NCI-H2196 (cell line): ENCODE results near the gene LYZL6.
A peak's percentile ranks its signal among the peaks of the same experiment; 100 is the strongest.
"Not testable (repeated sequence)": the region's sequence is repeated elsewhere in the genome, so short reads cannot be mapped to it uniquely, and the experiment has no call there.

Experiments used
- DNase-seq: peaks from one replicate; lab custom pipeline; 2025; ENCODE audit not compliant: unreplicated experiment; lab: John Stamatoyannopoulos, UW

Gene LYZL6

DNA sequence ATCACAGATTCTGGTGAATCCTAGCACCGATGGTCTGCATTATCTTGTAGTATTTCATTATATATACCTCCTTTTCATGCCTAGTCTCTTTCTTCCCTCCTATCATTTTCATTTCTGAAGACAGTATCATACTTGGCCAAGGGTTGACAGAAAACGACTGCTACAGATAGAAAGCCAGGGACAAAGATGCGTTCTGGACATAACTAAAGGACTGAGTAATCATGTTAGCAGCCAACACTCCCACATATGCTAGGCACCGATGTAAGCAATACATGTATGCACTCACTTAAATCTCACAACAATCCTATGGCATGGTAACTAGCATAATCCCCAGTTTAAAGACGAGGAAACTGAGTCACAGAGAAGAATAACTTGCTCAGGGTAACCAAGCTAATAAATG lies 35.8 kb downstream of the LYZL6 start:
- DNase-seq, result no peak

DNA sequence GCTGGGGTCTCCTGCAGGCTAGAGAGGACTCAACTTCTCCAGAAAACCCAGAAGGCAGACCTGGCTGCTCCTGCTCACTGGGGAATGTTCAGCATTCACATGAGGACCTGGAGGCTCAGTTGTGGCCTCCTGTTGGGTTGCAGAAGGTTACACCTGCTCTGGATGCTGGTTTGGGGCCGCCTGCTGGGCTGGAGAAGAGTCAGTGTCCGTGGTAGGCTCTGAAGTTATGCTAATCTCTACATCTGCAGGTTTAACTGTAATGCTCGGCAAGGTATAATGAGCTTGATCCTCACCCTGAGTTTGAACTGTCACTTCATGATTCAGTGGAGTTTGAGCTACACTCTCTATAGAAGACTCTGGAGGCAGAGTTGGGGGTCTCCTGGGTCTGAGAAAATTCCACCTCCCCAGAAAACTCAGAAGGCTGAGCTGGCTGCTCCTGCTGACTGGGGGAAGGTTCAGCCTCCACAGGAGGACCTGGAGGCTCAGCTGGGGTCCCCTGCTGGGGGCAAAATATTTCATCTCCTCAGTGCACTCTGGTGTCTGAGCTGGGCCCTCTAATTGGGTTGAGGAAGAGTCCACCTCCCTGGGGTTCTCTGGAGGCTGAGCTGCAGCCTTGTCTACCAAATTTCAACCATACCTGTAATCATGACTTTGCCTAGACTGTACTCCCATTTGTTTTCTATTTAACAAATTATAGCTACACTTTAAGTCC lies 36.4 kb downstream of the LYZL6 start:
- DNase-seq, result no peak

DNA sequence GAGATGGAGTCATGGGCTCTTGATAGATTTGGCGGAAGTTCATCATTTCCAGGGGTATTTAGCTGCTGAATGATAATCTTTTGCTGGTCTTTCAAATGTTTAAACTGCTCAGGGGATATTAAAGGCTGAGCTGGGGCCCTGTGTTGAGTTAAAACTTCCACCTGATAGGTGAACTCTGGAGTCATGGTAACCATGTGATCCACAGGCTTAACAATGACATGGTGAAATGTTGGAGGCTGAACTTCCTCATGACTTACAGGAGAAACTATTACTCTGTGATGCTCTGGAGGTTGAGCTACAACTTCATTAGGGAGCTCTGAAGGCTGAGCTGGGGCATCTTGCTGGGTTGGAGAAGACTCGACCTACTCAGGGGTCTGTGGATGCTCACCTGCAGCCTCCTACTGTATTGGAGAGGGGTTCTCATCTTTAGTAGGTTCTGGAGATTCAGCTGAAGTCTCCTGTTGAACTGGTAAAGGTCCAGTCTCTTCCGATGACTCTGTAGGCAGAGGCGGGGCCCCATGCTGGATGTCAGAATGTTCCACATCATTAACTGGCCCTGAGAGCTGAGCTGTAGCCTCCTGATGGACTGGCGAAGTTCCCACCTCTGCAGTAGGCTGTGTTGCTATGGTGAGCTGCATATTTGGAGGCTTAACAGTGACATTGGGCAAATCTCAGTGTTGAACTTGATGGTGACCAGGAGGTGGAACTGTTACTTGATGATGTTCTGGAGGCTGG lies 37.2 kb downstream of the LYZL6 start:
- no peak for DNase-seq

DNA sequence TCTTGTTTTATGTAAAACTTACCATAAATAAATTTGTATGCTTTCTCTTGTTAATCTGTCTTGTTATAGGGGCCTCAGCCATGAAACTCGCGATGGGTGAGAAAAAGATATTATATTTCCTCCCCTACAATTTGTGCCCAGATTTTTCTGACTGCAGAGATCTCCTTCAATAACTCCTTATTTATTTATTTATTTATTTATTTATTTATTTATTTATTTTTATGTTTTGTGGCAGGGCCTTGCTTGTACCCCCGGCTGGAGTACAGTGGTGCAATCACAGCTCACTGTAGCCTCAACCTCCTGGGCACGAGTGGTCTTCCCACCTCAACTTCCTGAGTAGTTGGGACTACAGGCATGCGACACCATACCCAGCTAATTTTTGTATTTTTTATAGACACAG lies 40.1 kb downstream of the LYZL6 start:
- DNase-seq, result no peak

DNA sequence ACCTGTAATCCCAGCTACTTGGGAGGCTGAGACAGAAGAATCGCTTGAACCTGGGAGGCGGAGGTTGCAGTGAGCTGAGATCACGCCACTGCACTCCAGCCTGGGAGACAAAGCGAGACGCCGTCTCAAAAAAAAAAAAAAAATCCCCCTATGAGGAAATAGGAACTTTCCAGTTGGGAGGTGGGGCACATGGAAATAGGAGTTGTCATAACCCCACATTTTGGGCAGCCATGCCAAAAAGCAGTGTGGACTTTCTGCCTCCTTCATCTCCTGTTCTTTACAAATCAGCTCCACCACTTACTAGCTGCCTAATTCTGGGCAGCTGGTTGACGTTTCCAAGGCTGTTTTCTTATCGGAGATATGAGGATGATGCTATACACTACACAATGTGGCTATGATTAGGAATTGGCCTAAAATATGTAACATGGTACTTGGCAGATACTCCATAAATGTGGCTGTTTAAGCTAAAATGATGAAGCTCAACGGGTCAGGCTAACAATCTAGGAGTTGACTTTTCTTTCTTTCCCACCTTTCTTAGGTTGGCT lies 41.8 kb downstream of the LYZL6 start:
- no peak for DNase-seq

DNA sequence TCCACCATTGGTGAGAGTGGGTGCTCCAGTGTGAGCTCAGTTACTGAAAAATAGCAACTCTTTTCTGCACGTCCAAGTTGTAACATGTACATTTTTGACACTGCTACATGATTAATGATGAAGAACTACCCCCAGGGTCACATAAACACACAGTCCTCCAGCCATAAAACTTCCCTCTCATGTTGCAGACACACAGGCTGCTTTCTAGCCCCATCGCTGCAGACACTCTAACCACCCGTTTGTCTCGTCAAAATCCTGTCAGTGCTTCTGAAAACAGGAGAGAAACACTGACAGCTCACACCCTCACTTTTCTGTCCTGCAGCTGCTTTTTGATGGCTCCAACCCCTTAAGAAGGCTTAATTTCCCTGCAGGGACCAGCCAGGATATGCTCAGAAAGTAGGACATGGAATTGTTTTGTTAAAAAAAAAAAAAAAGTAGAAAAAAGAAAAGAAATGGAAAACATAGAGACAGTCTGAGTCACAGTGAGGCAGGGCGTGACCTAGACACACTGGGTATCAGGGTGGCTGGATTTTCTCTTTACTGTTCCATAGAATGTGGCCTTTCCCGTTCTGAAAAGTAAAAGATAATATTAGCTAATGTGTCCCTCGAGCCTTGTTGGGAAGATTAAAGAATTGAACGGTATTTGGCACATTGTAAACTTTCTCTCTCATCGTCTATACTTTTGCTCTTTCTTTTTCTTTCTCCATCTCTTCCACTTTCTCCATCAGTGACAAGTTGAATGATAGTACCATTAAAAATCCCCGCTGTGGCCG lies 42.6 kb downstream of the LYZL6 start:
- no peak for DNase-seq

DNA sequence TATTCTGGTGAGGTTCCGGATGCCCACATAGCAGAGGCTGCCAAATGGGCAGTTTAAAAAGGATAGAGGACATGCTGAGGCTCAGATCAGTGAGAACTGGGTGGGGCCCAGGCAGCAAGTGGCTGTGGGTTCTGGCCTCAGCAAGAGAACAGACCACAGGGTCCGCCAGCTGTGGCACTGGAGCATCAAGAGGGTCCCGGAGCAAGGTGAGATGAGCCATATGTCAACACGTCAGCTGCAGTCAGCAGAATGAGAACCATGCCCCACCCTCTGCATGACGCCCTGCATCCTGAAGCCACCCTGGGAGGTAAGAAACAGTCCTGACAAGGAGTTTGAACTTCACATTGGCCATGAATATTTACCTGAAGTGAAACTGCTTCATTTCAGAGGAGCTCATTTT lies 43.2 kb downstream of the LYZL6 start:
- no peak for DNase-seq

DNA sequence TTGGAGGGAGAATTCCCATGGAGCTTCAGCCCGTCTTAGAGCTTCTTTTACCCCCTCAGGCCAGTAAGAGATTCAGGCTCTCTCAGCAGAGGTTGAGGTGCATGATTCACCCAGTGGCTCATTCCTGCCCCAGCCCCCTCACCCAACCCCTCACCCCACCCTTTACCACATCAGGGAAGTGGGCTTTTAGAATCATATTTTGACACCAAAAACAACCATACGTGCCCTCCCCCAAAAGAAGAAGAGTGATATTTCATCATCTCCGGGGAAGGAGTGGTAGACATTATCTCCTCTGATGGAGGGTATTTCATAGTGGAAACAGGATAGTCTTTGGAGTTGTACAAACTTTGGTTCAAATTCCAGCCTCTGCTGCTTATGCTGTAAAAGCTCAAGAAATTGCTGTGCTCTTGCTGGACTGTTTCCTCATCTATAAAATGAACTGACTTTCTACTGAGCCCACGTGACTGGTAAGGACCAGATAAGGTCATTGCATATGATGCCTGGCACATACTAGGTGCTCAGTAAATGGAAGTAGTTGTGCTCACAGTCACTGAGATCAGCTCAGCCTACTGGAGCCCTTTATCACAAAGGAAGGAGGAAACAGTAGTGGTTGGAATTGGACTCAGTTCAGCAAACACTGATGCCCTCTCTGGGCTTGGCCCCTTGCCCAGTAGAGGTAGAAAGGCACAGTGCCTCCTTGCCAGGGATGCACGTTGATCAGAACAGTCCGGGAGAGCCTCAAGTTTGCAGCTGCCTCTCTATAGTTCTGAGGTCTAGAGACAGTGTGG lies 45.0 kb downstream of the LYZL6 start:
- DNase-seq, result peak; percentile 74

DNA sequence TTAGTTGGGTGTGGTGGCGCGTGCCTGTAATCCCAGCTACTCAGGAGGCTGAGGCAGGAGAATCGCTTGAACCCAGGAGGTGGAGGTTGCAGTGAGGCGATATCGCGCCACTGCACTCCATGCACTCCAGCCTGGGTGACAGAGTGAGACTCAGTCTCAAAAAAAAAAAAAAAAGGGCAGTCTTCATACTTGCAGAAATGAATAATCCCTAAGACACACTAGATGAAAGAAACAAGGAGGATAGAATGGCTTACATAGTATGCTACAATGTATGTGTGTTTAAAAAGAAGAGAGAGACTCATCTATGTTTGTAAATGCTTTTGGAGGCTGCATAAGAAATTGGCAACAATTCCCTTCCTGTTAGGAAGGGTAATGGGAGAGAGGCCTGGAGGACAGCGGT lies 45.7 kb downstream of the LYZL6 start:
- not testable (repeated sequence) for DNase-seq

DNA sequence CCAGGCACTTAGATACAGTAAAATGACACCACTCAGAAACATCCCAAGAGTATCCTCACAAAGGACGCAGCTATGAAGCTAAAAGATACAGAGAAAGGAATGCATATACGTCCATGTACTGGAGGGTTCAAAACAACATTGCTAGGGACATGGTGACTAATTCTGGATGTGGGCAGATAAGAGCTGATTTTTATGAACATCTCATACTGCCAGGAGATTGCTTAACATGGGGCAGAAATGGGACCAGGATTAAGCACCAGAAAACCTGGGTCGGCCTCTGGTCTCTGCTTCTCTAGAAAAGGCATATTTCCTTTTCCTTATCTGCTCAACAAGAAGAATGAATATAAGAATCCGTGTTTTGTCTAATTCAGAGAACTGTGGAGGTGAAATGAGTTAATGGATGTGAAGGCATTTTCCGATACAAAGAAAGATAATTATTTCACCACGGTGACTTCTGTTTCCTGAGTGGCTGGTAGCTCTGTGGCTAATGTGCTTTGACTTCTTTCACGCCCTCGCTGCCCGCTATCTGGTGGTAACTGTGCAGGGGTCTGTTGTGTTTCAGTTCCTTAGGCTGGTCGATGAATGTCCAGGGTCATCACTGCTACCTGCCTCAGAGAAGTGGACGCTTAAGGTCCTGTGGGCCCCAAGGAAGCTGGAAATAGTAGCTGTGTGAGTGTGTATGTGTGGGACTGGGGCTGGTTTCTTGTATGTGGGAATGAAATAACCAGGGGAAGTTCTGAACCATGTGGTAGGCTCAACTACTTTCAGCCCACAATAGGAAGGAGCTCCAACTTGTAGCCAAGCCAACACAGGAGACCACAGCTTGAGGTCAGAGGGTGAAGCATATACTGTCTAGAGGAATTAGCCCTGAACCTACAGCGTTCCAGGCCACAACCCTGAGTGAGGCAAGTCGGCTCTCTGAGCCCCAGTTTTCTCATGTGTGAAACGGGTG lies 47.6 kb downstream of the LYZL6 start:
- DNase-seq, result no peak

DNA sequence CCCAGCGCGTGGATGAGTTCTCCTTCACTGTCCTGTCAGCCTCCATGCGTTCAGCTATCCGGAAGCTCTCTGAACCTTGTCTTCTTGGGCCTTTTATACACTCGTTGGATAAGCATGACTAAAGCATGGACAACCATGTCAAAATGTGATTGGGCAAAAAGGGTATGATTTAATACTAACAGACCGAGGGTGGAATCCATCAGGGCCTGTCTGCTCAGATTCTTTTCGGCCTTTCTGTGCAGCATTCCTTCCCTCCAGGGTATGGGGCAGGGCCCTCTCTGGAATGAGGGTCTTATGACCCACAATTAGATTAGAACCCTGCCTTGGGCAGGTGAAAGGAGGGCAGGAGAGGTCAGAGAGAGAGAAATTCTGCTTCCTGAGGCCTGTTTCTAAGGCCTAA lies 49.3 kb downstream of the LYZL6 start:
- DNase-seq, result no peak

DNA sequence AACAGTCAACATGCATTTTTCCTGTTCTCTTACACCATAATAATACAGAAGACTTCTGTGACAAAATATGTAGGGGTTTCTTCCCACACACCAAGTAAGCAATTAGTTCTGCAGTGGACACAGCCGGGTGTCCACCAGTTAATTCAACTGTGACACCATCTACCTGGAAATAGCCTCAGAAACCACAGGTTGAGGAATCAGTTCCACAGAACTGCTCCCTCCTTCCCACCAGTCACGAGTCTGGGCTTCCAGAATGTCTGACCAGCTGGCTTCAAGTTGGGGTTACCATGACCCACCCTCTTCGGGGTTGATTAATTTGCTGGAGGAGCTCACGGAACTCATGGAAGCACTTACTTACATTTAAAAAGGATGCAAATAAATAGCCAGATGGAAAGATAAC lies 49.8 kb downstream of the LYZL6 start:
- DNase-seq, result no peak

DNA sequence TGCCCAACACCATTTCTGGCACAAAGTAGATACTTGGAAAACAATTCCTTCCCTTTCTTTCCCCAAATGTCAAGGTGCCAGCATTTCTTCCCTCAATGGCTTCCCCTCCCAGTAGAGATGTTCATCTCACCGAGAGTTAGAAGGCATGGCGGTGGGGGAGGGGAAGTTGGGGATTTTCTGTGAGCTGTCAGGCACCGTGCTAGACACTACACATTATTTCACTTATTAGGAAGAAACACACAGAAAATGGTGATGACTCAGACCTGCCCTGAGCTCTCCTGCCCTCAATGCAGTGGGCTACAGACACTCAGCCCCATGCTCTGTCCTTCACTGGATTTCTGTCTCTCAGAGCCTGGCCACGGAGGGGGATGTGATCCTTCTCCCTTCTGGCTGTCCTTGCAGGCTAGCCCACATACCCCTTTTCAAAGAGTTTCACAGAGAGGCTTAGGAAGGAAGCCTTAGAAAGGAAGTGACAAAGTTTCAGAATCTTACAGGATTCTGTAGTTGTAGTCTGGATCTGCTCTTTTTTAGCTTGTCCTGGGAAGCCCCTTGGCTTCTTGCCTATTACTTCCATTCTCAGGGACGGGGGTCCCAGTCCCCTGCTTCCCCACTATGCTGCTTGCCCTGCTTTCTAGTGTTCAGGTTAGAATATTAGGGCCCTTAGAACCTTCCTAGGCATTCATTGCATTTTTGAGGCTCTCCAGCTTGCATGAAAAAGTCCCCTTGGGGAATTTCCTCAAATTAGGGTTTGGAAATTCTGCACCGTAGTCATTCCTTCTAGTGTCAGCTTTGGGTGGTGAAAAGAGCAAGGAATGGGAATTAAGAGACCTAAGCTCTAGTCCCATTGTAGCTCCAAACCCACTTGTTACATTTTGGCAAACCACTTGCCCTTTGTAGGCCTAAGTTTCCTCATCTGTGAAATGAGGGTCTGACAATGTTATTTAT lies 51.1 kb downstream of the LYZL6 start:
- no peak for DNase-seq

DNA sequence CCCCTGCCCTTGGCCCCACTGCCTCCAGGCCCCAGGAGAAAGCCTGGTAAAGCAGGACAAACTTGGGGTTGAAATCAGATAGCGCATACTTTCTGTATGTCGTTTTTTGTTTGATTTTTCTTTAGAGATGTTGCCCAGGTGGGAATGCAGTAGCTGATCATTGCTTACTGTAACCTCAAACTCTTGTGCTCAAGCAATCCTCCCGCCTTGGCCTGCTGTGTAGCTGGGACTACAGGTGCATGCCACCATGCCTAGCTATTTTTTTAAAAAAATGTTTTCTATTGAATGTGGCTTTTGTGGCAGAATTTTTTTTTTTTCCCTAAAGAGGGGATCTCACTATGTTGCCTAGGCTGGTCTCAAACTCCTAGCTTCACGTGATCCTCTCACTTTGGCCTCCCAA lies 52.2 kb downstream of the LYZL6 start:
- no peak for DNase-seq

DNA sequence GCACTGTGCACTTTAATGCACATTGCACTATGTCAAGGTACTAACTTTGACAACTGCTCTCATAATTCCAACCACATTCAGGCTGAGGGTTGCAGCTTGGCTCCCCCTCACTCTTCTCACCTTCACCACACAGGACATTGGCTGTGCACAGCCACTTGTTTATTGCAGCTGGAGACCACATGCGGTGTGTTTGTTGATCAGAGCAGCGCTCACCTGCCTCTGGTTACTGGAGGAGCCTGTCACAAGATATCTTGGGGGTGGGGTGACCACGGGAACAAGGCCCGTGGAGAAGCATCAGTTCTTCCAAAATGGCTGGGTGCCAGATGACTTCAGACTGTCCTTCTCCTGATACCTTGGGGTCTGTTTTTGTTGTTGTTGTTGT lies 52.7 kb downstream of the LYZL6 start:
- peak; percentile 71 for DNase-seq

DNA sequence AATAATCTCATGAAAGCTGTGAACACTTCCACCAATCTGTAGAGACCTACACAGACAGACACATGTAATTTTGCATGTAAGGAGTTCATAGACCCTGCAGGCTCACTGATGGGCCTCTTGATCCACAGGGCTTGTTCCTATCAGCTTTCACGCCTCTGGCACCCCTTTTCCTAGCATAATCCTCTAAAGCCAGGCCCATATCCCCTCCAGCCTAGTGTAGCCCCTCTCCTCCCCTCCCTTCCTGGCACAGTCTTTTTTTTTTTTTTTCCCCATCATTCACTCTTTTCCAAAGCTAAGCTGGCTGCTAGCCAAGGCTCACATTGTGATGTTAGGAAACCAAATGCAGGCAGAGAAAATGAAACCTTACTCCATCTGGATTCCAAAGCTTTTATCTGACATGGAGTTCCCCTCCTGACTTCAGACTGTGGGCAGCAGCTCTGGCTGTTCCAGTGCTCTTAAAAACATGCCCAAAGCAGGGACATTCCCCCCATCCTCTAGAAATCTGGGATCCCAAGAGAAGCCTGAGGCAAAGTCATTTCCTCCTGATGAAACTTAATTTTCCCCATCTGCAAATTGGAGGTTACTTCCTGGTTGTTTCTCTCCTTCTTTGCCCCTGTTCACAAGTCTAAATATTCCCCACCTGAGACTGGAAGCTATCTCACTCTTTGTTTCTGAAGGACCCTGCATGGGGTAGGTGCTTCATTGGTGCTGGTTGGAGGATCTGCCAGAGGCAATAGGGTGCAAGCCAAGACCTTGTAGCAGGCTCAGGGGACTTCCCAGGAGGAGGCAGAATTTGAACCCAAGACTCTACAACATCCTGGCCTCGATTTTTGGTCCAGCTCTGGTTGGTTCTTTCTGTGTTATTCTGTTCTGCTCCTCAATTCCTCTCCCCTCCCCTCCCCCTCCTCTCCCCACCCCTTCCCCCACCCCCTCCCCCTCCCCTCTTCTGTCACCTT lies 53.4 kb downstream of the LYZL6 start:
- peak; percentile 48 for DNase-seq

DNA sequence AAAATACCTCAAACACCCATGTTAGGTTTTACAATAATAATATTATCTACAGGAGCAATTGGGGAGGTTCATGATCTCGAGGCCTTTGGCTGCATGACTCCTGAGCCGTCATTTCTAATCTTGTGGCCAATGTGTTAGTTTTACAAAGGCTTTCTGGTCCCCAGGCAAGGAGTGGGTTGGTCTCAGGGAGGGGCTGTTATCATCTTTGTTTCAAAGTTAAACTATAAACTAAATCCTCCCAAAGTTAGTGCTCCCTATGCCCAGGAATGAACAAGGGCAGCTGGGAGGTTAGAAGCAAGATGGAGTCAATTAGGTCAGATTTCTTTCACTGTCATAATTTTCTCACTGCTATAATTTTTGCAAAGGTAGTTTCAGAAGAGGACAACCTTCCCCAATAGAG lies 54.3 kb downstream of the LYZL6 start:
- DNase-seq, result no peak
